GM19372 (cell line): ENCODE results near the gene PLCG1.

ENCODE experiments used
- ATAC-seq: cut with Tn5 transposase; IDR thresholded peaks from one replicate; pipeline ENCODE4 v1.9.1; 2021; ENCODE audit warnings: mild to moderate bottlenecking, low read depth, moderate library complexity; ENCODE audit not compliant: unreplicated experiment

PLCG1 gene

GRCh38 chr20:41165001-41165882 lies 27.9 kb downstream of the PLCG1 start:
- no peak for ATAC-seq

GRCh38 chr20:41166201-41167117 lies 29.1 kb downstream of the PLCG1 start:
- ATAC-seq = no peak

- ATAC-seq = no peak
These were observed 29.8 kb downstream of the PLCG1 start for GRCh38 chr20:41167118-41167470.

- ATAC-seq = peak; percentile 74
These were observed 30.3 kb downstream of the PLCG1 start for GRCh38 chr20:41167481-41168253.

- no peak for ATAC-seq
These were observed 31.2 kb downstream of the PLCG1 start for GRCh38 chr20:41168281-41169161.

GRCh38 chr20:41169162-41169690 lies 31.9 kb downstream of the PLCG1 start:
- ATAC-seq = no peak

GRCh38 chr20:41169791-41170351 lies 32.5 kb downstream of the PLCG1 start:
- ATAC-seq = no peak

GRCh38 chr20:41170386-41171105 lies 33.2 kb downstream of the PLCG1 start:
- ATAC-seq = no peak

- no peak for ATAC-seq
These were observed 34.5 kb downstream of the PLCG1 start for GRCh38 chr20:41171736-41172295.

GRCh38 chr20:41172296-41173140 lies 35.2 kb downstream of the PLCG1 start:
- ATAC-seq = no peak

- no peak for ATAC-seq
These were observed 35.9 kb downstream of the PLCG1 start for GRCh38 chr20:41173161-41173721.

GRCh38 chr20:41173791-41174341 lies 36.5 kb downstream of the PLCG1 start:
- ATAC-seq = no peak

GRCh38 chr20:41174373-41174772 lies 37.0 kb downstream of the PLCG1 start:
- no peak for ATAC-seq

- no peak for ATAC-seq
These were observed 37.4 kb downstream of the PLCG1 start for GRCh38 chr20:41174782-41175181.

GRCh38 chr20:41175201-41175651 lies 37.9 kb downstream of the PLCG1 start:
- ATAC-seq = no peak

- no peak for ATAC-seq
These were observed 38.5 kb downstream of the PLCG1 start for GRCh38 chr20:41175727-41176330.
